ENCODE measurements around the gene DMRT1. TPM values are rescaled to one million over a fixed set of nuclear protein-coding genes. Genes with fewer than 3 reads are reported as not detected.

Gene DMRT1
- total RNA-seq, 1 experiment from 2014 or later = not detected

DNA sequence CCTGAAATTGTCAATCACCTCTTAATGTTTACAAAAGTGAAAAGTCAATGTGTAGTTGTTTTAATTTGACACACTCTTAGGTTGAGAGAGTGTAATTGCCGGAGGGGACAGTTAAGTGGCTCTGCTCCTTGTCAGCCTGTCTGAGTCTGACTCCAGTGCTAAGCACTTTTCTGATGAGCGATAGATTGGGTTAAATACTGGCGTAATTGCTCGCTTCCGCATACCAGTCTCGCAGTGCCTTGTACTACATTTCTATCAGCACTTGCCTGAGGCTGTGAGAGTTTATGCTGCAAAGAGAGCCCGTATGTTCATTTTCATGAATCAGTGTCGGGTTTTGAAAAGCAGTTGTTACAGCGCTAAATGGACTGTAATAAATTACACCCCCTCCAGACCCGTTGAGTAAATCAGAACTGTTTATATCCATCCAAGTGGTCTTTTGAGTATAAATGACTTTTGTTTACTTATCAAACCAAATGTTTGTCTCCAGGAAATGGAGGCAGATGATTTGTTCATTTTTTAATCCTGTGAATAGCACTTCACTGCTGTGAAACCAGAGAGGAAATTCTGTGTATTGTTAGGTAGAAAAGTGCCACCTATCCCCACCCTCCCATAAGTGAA is 94.0 kb downstream of the DMRT1 start:
- Histone ChIP-seq H3K9me3 (ENCODE audit: low read depth, low read length, poor library complexity, severe bottlenecking) (no peaks in the 10 kb centered on the region), H3K27ac (ENCODE audit: low read depth, low read length, poor library complexity, severe bottlenecking) (no peak overlapping the region), H3K27me3 (replicated peaks; ENCODE audit: insufficient read depth, low read depth, low read length, poor library complexity) (peaks cover 48% of the 10 kb centered on the region), H3K4me1 (ENCODE audit: insufficient read depth, low read length, poor library complexity, severe bottlenecking) (no peaks in the 10 kb centered on the region), H3K36me3 (ENCODE audit: insufficient read depth, low read length, poor library complexity, severe bottlenecking) (no peaks in the 10 kb centered on the region), H3K4me3 (ENCODE audit: low read depth, low read length, poor library complexity, severe bottlenecking) (no peak overlapping the region)
- no peak for TF ChIP-seq CTCF (conservative IDR thresholded peaks at IDR 0.05; ENCODE audit: low read depth, low read length)
- TF ChIP-seq EZH2 (IDR thresholded peaks at IDR 0.05; ENCODE audit: borderline replicate concordance, low read depth, low read length, poor library complexity, severe bottlenecking) = peak; percentile 14
- CTCF ChIA-PET = no interaction called here
- intact Hi-C loops (cut with micrococcal nuclease; ENCODE audit: unreplicated experiment) = no loop called here
- POLR2A ChIA-PET (ENCODE audit: low non-redundant PET) = no interaction called here
- no TSS peak for BruUV-seq (replicated peaks)
- DNase-seq (ENCODE audit: low spot score) = no peak

DNA sequence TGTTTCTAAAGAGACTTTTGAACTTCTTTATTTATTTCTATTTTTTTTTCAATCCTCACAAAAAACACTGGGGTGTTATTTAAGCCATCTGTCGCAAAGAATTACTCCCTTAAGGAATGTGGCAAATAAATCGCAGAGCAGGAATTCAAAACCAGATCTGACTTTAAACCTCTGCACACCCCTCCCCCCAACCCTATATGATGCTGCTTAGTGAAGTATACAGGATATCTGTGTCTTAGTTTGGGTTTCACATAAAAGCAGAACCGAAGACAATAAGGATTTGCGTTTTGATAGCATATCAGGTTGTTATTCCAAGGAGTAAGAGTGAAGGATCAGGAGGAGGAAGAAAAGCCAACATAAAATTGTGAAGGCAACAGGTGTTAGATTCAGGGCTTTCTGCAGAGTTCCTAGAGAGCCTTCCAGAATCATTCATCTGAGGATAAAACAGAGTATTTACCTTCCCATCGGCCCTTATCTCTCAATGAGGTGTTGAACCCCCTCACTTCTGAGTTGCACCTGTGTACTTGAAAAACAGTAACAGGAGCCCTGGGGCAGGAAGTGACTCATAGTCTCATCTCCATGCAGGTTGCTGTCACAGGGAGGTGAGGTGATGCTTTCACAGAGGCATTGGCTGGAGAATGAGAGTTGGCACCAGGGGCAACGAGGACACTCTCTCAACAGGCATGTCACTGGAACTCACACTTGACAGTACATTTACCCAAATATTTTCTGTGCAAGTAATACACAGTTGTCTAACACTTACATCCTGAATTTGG is 101.5 kb downstream of the DMRT1 start:
- Histone ChIP-seq H3K4me1 (ENCODE audit: insufficient read depth, low read length, poor library complexity, severe bottlenecking) (no peaks in the 10 kb centered on the region), H3K27ac (ENCODE audit: low read depth, low read length, poor library complexity, severe bottlenecking) (no peak overlapping the region), H3K36me3 (ENCODE audit: insufficient read depth, low read length, poor library complexity, severe bottlenecking) (no peaks in the 10 kb centered on the region), H3K27me3 (replicated peaks; ENCODE audit: insufficient read depth, low read depth, low read length, poor library complexity) (peaks cover 24% of the 10 kb centered on the region), H3K9me3 (ENCODE audit: low read depth, low read length, poor library complexity, severe bottlenecking) (no peaks in the 10 kb centered on the region), H3K4me3 (ENCODE audit: low read depth, low read length, poor library complexity, severe bottlenecking) (no peak overlapping the region)
- intact Hi-C loops (cut with micrococcal nuclease; ENCODE audit: unreplicated experiment) = no loop called here
- BruUV-seq (replicated peaks) = no TSS peak
- ChIA-PET POLR2A (ENCODE audit: low non-redundant PET) (no interaction called here), CTCF (no interaction called here)
- no peak for DNase-seq (ENCODE audit: low spot score)
- TF ChIP-seq EZH2 (IDR thresholded peaks at IDR 0.05; ENCODE audit: borderline replicate concordance, low read depth, low read length, poor library complexity, severe bottlenecking) = no peak
- TF ChIP-seq CTCF (conservative IDR thresholded peaks at IDR 0.05; ENCODE audit: low read depth, low read length) = no peak

DNA sequence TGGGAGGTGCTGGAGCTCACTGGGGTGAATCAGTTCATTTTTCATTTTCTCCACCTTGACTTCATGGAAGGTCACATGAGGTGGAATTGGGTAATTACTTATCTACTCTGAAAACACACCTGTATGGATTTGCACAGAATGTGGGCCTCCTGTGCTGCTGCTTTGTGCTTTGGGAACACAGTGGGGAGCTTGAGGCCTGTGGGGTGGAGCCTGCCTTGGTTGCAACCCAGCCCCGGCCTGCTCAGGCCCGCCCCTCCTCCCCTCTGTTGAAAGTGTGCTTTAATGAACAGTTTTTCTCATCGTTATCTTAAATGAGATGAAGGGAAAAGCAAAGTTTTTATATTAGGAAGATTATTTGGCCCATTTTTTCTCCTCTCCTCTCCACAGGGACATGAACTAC is 106.5 kb downstream of the DMRT1 start:
- intact Hi-C loops (cut with micrococcal nuclease; ENCODE audit: unreplicated experiment) = no loop called here
- Histone ChIP-seq H3K9me3 (ENCODE audit: low read depth, low read length, poor library complexity, severe bottlenecking) (no peaks in the 10 kb centered on the region), H3K4me1 (ENCODE audit: insufficient read depth, low read length, poor library complexity, severe bottlenecking) (no peaks in the 10 kb centered on the region), H3K27ac (ENCODE audit: low read depth, low read length, poor library complexity, severe bottlenecking) (no peak overlapping the region), H3K27me3 (replicated peaks; ENCODE audit: insufficient read depth, low read depth, low read length, poor library complexity) (peaks cover 54% of the 10 kb centered on the region), H3K36me3 (ENCODE audit: insufficient read depth, low read length, poor library complexity, severe bottlenecking) (no peaks in the 10 kb centered on the region), H3K4me3 (ENCODE audit: low read depth, low read length, poor library complexity, severe bottlenecking) (no peak overlapping the region)
- TF ChIP-seq EZH2 (IDR thresholded peaks at IDR 0.05; ENCODE audit: borderline replicate concordance, low read depth, low read length, poor library complexity, severe bottlenecking) (no peak), CTCF (conservative IDR thresholded peaks at IDR 0.05; ENCODE audit: low read depth, low read length) (no peak)
- POLR2A ChIA-PET (ENCODE audit: low non-redundant PET) = no interaction called here
- no peak for DNase-seq (ENCODE audit: low spot score)
- BruUV-seq (replicated peaks) = no TSS peak
- CTCF ChIA-PET = no interaction called here

Data from A673 (cell line).